Frontal cortex (tissue), 4 donors: ENCODE measurements around the gene SCYL1. TPM values are rescaled to one million over a fixed set of nuclear protein-coding genes. Genes with fewer than 3 reads are reported as not detected.

Experiments
- DNase-seq, 2 donors: peaks; one replicate each; pipeline ENCODE4 v3.0.0; 2012; ENCODE audit warnings: low spot score in 2 of 2
- FAIRE-seq: peaks from 2 replicates; lab custom pipeline; 2012; peaks lifted over from hg19 to GRCh38; lab: Jason Lieb, UNC
- small RNA-seq: library from RNA; depleted of rRNA; stranded (forward); fragments of <200 nt; gene quantifications from one replicate; pipeline ENCODE3, GENCODE V24; 2014
- total RNA-seq: library from RNA; depleted of rRNA; stranded (reverse); fragments of >200 nt; gene quantifications from one replicate; pipeline ENCODE4 v1.2.3, GENCODE V29; 2014
- donor health status: control.
- donor health status: control.
- donor health status: control.

The SCYL1 gene
- total RNA-seq, 1 donor from 2014 or later = 39.1 TPM

DNA sequence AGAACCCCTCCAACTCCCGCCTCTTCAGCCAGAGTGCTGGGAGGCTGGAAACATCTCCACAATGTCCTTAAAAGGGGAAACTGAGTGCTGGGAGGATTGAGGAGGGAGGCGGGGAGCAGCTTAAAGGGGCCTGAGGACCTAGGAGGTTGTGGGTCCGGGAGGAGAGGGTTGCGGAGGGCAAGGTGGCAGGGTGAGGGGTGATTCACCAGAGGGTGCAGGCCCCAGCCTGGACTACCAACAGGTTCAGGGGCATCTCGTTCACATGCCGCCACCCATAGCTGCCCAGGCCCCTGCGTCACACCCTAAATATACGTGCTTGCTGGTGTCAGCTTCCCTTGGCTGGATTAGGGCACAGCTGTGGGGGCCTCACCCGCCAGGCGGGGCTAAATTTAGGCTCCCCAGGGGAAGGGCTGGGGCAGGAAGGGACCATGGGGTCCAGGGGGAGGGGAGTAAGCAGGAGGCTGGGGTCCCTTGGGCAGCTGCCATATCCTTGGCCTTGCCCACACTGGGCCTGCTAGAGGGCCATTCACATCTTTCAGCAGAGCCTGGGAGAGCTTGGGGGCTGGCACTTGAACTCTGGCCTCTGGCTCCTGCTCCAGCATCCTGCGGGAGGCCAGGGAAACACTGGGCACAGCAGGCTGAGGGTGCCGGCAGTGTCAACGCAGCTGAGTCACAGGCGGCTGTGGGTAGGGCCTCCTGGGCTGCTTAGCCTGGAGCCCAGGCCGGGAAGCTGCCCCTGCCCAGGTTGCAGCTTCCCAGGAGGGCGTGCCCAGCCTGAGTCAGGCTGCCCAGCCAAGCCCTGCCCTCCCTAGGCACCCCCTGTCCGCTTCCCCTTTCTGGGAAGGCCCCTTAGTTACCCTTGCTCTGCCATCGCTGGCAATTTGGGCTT, 52.2 kb downstream of the SCYL1 start:
- no peak for FAIRE-seq
- peak in 1 of 2 donors; percentile 70 for DNase-seq

DNA sequence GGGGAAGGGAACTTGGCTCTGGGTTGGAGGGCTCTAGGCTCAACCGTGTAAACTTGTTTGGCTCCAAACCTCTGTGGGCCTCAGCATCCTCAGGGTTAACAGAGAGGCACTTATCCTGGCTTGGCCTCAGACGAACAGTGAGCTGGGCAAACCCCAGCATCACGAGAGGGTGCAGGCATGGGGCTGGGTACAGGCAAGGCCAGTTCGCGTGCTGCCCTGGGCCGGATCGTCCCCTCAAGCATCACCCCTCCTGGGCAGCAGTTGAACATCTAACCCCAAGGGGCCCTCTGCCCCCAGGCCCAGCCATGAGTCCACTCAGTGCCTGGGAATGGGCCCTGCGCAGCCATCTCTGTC, 52.9 kb downstream of the SCYL1 start:
- DNase-seq = no peak
- no peak for FAIRE-seq

DNA sequence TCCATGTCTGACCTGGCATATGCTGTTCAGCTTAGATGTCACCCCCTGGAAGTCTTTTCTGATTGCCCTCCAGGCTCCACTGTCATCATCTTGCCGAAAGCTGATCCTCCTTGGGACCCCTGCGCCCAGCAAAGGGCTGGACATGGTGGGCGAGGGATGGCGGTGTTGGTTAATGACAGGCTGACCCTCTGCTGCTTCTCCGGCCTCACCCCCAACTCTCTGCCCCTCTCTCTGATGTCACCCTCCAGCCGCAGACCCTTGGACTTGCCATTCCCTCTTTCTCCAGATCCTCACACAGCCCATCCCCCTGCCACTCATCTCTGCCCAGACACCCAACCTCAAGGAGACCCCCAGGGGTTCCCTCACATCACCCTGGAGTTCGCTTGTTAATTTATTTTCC, 53.3 kb downstream of the SCYL1 start:
- no peak for DNase-seq
- no peak for FAIRE-seq

DNA sequence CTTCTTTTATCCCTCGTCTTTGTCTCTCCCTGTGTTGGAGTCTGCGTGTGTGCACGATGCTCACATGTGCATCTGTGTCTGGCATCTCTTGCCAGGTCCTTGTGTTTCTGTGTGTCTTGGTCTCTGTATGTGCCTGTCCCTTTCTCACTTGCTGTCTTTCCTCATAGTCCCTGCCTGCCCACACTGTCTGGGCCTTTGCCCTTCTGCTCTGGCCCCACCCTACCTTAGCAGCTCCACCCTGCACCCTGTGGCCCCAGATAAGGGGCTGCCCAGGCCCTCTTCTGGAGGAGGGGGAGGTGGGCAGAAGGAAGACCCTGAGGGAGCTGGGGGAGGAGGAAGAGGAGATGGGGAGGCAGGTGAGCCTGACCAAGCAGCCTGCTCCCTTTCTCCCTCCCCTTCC, 53.8 kb downstream of the SCYL1 start:
- no peak for DNase-seq
- FAIRE-seq = no peak

DNA sequence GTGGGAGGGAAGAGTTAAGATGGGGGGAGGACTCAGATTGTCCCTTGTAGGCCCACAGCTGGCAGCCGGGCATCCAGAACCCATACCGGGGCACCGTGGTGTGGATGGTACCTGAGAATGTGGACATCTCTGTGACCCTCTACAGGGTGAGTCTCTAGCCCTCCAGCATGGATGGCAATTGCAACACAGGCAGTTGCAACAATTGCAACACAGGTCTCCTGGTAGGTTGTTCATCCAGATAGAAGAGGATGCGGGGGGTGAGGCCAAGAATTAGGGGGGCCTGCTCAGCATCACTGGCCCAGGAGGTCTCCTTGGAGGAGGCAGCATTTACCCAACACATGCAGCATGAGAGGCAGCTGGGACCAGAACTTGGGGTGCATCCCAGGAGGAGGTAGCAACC, 54.4 kb downstream of the SCYL1 start:
- no peak for DNase-seq
- FAIRE-seq = no peak

DNA sequence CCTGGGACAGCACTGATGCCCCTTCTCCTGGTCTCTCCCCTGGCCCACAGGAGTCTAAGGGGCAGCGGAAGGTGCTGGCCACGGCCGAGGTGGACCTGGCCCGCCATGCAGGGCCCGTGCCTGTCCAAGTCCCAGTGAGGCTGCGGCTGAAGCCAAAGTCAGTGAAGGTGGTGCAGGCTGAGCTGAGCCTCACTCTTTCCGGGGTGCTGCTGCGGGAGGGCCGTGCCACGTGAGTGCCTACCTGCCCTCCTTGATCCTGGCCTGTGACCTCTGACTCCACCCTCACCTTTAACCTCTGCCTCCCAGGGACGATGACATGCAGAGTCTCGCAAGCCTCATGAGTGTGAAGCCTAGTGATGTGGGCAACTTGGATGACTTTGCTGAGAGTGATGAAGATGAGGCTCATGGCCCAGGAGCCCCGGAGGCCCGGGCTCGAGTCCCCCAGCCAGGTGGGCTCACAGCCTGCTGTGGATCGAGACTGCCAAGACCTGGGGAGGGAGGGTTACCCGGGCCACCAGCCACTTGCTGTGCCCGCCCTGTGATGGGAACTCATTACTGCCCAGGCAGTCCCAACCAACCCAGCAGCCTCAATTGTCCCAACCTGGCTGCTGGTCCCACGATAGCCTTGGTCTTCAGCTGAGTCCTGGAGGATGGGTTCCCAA, 55.3 kb downstream of the SCYL1 start:
- FAIRE-seq (no peak), DNase-seq (no peak)

DNA sequence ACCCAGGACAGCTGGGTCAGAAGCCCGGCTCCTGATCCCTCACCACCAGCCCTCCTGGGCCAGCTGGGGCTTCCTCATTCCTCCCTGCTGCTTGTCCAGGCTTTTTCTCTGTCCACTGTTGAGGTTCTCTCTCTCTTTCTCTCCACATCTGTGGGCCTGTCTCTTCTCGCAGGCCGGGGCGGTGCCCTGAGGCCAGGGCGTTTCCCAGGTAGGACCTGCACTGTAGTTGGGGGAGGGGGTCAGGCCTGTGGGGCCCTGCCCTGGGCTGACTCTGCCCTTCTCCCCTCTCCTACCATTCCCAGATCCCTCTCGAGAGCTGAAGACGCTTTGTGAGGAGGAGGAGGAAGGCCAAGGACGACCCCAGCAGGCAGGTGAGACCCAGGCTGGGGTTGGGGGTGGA, 55.9 kb downstream of the SCYL1 start:
- no peak for DNase-seq
- no peak for FAIRE-seq

DNA sequence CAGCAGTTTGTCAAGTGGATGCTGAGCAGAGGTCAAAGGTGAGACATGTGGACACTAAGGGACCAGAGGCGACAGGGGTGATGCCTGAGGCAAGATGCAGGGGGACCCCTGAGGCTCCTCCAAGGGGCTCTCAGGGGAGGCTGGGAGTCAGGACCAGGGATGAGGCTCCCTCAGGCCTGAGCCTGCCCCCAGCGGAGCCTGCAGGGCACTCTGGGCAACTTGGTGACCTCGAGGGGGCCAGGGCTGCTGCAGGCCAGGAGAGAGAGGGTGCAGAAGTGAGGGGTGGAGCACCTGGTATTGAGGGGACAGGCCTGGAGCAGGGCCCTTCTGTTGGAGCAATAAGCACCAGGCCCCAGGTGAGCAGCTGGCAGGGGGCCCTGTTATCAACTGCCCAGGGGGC, 57.0 kb downstream of the SCYL1 start:
- DNase-seq (no peak), FAIRE-seq (no peak)

DNA sequence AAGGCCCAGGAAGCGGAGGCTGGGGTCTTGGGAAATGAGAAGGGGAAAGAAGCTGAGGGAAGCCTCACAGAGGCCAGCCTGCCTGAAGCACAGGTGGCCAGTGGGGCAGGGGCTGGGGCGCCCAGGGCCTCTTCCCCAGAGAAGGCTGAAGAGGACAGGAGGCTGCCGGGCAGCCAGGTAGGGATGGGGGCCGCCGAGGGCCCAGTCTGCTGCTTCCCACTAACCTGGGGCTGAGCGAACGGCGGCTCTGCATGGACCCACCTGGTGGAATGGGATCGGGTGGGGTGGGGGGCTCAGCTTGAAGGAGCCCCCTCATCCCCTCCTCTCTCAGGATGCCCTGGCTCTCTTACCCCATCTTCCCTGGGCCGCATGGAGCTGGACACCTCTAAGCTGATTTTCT, 58.7 kb downstream of the SCYL1 start:
- DNase-seq = no peak
- FAIRE-seq = no peak

DNA sequence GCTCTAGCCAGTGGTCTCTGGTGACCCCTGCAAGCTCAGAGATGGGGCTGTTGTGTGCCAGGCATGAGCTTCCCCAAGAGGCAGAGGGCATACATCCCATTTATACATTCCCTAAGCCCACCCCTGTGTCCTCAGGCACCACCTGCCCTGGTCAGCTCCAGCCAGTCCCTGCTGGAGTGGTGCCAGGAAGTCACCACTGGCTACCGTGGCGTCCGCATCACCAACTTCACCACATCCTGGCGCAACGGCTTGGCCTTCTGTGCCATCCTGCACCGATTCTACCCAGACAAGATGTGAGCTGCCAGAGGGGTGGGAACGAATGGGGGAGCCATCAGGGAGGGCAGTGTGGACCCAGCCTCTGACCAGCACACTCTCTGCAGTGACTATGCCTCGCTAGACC, 59.2 kb downstream of the SCYL1 start:
- DNase-seq (no peak), FAIRE-seq (no peak)

DNA sequence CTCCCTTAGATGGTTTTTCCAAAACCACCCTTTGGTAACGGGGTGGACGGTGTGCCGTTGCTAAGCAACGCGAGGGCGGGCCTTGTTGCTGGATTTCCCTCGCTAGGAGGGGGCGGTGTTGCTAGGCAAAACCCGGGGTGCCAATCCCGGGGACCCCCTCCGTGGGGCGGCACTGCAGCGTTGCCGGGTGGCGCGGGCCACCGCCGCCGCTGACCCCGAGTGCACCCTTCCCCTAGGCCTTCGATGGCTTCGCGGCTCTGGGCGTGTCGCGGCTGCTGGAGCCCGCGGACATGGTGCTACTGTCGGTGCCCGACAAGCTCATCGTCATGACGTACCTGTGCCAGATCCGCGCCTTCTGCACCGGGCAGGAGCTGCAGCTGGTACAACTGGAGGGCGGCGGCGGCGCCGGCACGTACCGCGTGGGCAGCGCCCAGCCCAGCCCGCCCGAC, 59.9 kb downstream of the SCYL1 start:
- no peak for FAIRE-seq
- DNase-seq = no peak

DNA sequence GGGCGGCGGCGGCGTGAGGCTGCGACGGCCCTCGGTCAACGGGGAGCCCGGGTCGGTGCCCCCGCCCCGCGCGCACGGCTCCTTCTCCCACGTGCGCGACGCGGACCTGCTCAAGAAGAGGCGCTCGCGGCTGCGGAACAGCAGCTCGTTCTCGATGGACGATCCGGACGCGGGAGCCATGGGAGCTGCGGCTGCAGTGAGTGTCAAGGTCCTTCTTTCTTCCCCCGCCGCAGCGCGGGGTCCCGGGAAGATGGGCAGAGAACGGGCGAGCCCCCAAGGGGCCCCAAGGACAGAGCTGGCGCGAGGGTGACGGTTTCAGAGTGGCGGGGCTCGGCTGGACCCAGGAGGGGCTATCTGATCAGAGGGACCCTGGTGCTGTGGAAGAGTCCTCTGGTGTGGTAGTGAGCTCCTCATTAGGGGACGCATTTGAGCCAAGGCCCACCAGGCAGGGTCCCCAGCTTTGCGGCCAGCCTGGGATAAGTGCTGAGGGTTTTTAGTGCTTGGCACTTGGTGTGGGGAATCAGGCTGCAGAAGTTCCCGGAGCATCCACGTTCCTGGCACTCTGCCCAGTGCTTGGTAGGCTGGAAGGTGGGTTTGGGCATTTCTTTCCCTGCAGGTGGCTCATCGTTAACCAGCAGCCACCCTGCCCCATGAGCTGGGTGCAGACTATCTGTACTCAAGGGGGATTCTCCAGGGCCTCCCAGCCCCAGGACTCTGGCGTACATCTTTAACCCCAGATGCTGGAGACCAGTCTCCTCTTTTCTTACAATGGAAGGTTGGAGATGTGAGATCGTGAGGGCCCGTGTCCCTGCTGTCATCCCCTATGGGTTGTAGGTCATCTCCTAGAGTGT, 60.7 kb downstream of the SCYL1 start:
- no peak for DNase-seq

DNA sequence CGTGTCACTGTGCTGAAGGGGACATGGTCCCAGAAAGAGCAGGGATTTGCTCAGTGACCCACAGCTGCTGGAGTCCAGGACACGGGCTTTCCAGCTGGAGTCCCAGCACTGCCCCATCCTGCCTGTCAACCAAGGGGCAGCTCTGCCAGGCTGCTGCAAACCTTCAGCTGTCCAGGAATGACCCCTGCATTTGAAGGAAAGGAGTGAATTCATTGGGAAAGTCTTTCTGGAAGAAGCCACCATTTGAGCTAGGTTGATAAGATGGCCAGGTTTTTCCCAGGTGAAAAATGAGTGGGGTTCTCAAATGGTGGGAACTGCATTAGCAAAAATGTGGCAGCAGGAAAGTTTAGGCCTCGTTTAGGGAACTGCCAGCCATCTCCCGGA, 61.4 kb downstream of the SCYL1 start:
- no peak for FAIRE-seq

More for the DNA sequence above, 60.7 kb downstream of the SCYL1 start:
- no peak for FAIRE-seq

DNA sequence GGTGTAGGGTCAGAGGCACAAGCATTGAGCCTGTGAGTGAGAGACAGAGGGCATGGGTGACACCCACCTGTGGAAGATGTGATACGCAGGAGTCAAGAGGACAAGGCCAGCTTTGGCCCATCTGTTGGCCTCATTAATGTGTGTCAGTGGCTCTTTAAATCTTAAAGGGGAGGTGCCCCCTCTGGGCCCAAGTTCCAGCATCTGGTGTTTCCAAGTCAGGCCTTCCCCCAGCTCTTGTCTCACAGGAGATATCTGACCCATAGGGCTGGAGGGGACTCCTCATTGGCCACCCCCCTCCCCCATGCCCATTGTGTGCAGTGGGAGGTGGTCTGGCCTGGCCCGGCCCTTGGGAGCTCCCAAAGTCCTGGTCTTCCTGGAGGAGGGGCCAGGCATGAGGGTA, 61.8 kb downstream of the SCYL1 start:
- FAIRE-seq (no peak), DNase-seq (no peak)

More for the DNA sequence above, 61.4 kb downstream of the SCYL1 start:
- DNase-seq = no peak

Small RNA genes lying within 50 kb of the gene (small RNA-seq; reads per million reads assigned to genes)
- not detected for gene AP001362.1
- not detected for gene RF01684

Other genes with a start within 250 kb of the SCYL1 start
- 6.1 TPM for gene CDC42EP2, start 210.2 kb upstream of the SCYL1 start, total RNA-seq
- gene DPF2, start 191.2 kb upstream of the SCYL1 start, total RNA-seq = 17.5 TPM
- 5.3 TPM for gene TIGD3, start 170.3 kb upstream of the SCYL1 start, total RNA-seq
- 0.41 TPM for gene SLC25A45, start 142.4 kb upstream of the SCYL1 start, total RNA-seq
- gene FRMD8, start 138.4 kb upstream of the SCYL1 start, total RNA-seq = 8.2 TPM
- 1.6 TPM for gene NEAT1, start 102.3 kb upstream of the SCYL1 start, total RNA-seq
- 6,549 TPM for gene MALAT1, start 26.0 kb upstream of the SCYL1 start, total RNA-seq
- gene LTBP3, start 33.3 kb downstream of the SCYL1 start, total RNA-seq = 17.5 TPM
- gene ZNRD2, start 45.4 kb downstream of the SCYL1 start, total RNA-seq = 15.9 TPM
- gene FAM89B, start 47.5 kb downstream of the SCYL1 start, total RNA-seq = 19.6 TPM
- 8.6 TPM for gene EHBP1L1, start 51.0 kb downstream of the SCYL1 start, total RNA-seq
- not detected for gene KCNK7, start 70.7 kb downstream of the SCYL1 start, total RNA-seq
- 6.9 TPM for gene MAP3K11, start 89.1 kb downstream of the SCYL1 start, total RNA-seq
- gene PCNX3, start 90.7 kb downstream of the SCYL1 start, total RNA-seq = 7.7 TPM
- gene SIPA1, start 113.0 kb downstream of the SCYL1 start, total RNA-seq = 3.7 TPM
- gene RELA, start 137.8 kb downstream of the SCYL1 start, total RNA-seq = 16.3 TPM
- gene KAT5, start 187.2 kb downstream of the SCYL1 start, total RNA-seq = 61.1 TPM
- gene RNASEH2C, start 195.7 kb downstream of the SCYL1 start, total RNA-seq = 9.4 TPM